Bronchial epithelial cell (primary cell): ENCODE results near the gene C3orf52. TPM values are rescaled to one million over a fixed set of nuclear protein-coding genes. Genes with fewer than 3 reads are reported as not detected.
A peak's percentile ranks its signal among the peaks of the same experiment; 100 is the strongest.

Experiments
- DNase-seq: peaks from one replicate; pipeline ENCODE4 v3.0.0-alpha.2; 2010; ENCODE audit warnings: low read depth
- FAIRE-seq: peaks from 2 replicates; lab custom pipeline; 2011; peaks lifted over from hg19 to GRCh38; lab: Jason Lieb, UNC
- H3K27me3 ChIP-seq: 2 replicates; pipeline ENCODE4 v1.5.1; 2011; ENCODE audit warnings: low read length; ENCODE audit not compliant: control insufficient read depth, insufficient read depth
- H3K36me3 ChIP-seq: 2 replicates; pipeline ENCODE4 v1.5.1; 2011; ENCODE audit warnings: low read length; ENCODE audit not compliant: control insufficient read depth, insufficient read depth
- H3K4me3 ChIP-seq: 2 replicates; pipeline ENCODE4 v1.5.1; 2011; ENCODE audit warnings: mild to moderate bottlenecking, low read depth, low read length, control low read depth
- CTCF ChIP-seq: IDR thresholded peaks from 2 replicates; pipeline ENCODE4 v1.5.1; 2011; ENCODE audit warnings: mild to moderate bottlenecking, moderate library complexity, low read length, control low read depth, inconsistent platforms; ENCODE audit not compliant: insufficient read depth, severe bottlenecking
- total RNA-seq: library from RNA; depleted of rRNA; stranded (reverse); fragments of >200 nt; gene quantifications from 2 replicates; pipeline ENCODE4 v1.2.1, GENCODE V29; 2014

C3orf52 gene
- total RNA-seq, 1 donor from 2014 or later = 45.5 TPM

GRCh38 chr3:112136959-112137693 is 50.9 kb downstream of the C3orf52 start:
- peak; percentile 64 for TF ChIP-seq CTCF
- DNase-seq (peak; percentile 64), FAIRE-seq (no peak)

DNA sequence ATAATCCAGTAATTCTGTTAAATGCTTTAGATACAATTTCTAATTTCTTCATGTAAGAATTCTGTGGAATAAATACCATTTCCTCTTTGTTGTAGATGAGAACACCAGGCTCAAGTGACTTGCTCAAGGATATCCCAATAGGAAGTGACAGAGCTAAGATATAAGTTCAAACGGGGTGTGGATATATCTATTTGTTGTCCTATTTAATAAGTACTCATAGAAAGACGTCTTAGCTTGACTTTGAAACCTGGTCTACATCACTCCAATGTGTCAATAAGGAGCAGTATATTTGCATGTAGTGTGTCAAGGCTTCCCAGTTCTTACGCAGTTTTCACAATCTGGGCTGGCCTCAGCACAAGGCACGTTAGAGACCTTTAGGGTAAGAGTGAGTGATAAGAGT is 51.6 kb downstream of the C3orf52 start:
- no peaks in the 10 kb centered on the region for H3K36me3 ChIP-seq
- H3K4me3 ChIP-seq = no peak overlapping the region
- no peaks in the 10 kb centered on the region for H3K27me3 ChIP-seq
- no peak for FAIRE-seq
- TF ChIP-seq CTCF = no peak
- no peak for DNase-seq

More at GRCh38 chr3:112136959-112137693, 50.9 kb downstream of the C3orf52 start:
- no peaks in the 10 kb centered on the region for H3K27me3 ChIP-seq
- no peaks in the 10 kb centered on the region for H3K36me3 ChIP-seq
- H3K4me3 ChIP-seq = no peak overlapping the region

GRCh38 chr3:112138219-112138969 is 52.2 kb downstream of the C3orf52 start:
- FAIRE-seq = no peak
- no peak for TF ChIP-seq CTCF
- H3K27me3 ChIP-seq = no peaks in the 10 kb centered on the region
- H3K4me3 ChIP-seq = no peak overlapping the region
- no peak for DNase-seq
- H3K36me3 ChIP-seq = no peaks in the 10 kb centered on the region

DNA sequence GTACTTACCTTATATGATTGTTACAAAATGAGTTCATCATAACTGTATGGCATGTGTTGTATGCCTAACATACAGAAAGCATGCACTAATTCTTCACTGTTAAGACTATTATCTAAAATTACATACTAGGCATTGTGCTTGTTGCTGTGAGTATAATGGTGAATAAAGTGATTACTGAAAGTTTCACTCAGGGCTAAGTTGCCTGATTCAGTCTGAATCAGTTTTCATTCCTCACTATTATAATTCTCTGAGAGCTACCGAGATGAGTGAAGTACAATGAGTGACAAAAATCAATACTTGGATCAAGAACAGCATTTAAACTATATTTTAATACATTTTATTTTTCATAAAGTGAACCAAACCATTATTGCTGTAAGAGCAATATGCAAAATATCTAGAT is 54.4 kb downstream of the C3orf52 start:
- no peak for FAIRE-seq
- H3K27me3 ChIP-seq = no peaks in the 10 kb centered on the region
- no peak for TF ChIP-seq CTCF

GRCh38 chr3:112141293-112141692 is 55.1 kb downstream of the C3orf52 start:
- no peak for FAIRE-seq

More for the DNA sequence above, 54.4 kb downstream of the C3orf52 start:
- DNase-seq = no peak
- Histone ChIP-seq H3K36me3 (no peaks in the 10 kb centered on the region), H3K4me3 (no peak overlapping the region)

More at GRCh38 chr3:112141293-112141692, 55.1 kb downstream of the C3orf52 start:
- Histone ChIP-seq H3K27me3 (no peaks in the 10 kb centered on the region), H3K36me3 (no peaks in the 10 kb centered on the region), H3K4me3 (no peak overlapping the region)
- no peak for TF ChIP-seq CTCF
- no peak for DNase-seq
